HL-60 (cell line): Measurements from ENCODE around the gene MBTPS1.
A peak's percentile ranks its signal among the peaks of the same experiment; 100 is the strongest.

Source experiments
- DNase-seq, 2 experiments: peaks; one replicate each; pipeline ENCODE4 v3.0.0-alpha.2; 2010 to 2020; ENCODE audit warnings: low read depth in 1 of 2, low spot score in 1 of 2
- H3K27ac ChIP-seq: fragments of 250-450 bp; sonication (Bioruptor Pico); replicated peaks from 2 replicates; pipeline ENCODE4 v1.5.1; 2020; ENCODE audit warnings: mild to moderate bottlenecking, moderate library complexity
- H3K27me3 ChIP-seq: fragments of 250-450 bp; sonication (Bioruptor Pico); 2 replicates; pipeline ENCODE4 v1.5.1; 2021; ENCODE audit warnings: mild to moderate bottlenecking, moderate library complexity; ENCODE audit not compliant: insufficient read depth, poor library complexity, severe bottlenecking
- H3K4me3 ChIP-seq: replicated peaks from 2 replicates; pipeline ENCODE4 v1.5.1; 2011; ENCODE audit warnings: mild to moderate bottlenecking, control low read depth, low read length; ENCODE audit not compliant: insufficient read depth
- GABPA ChIP-seq: IDR thresholded peaks from 2 replicates; pipeline ENCODE4 v1.6.1; 2012; ENCODE audit warnings: low read depth
- POLR2AphosphoS5 ChIP-seq: IDR thresholded peaks from 2 replicates; pipeline ENCODE4 v1.6.1; 2012; ENCODE audit warnings: low read depth
- SPI1 ChIP-seq: IDR thresholded peaks from 2 replicates; pipeline ENCODE4 v1.6.1; 2012; ENCODE audit warnings: low read depth, mild to moderate bottlenecking, borderline replicate concordance
- long read RNA-seq: library from polyadenylated mRNA; unstranded; transcript quantifications from one replicate; pipeline ENCODE4 v2.0.0, GENCODE V29; 2020
- TF ChIP-seq, protein P1 (sequence below): IDR thresholded peaks from one replicate; pipeline ENCODE4 v1.5.1; 2011; ENCODE audit warnings: low read length, control low read depth, inconsistent platforms; ENCODE audit not compliant: insufficient read depth
- TF ChIP-seq, protein P2 (sequence below): IDR thresholded peaks from 2 replicates; pipeline ENCODE4 v1.6.1; 2012; ENCODE audit warnings: low read depth; ENCODE audit not compliant: insufficient replicate concordance

MBTPS1 gene
- long read RNA-seq, full-length matches to known transcripts, result 160 of 283 reads
- long read RNA-seq, partial matches to known transcripts, result 60 of 283 reads
- long read RNA-seq, other reads (novel, unspliced or antisense), result 63 of 283 reads

GRCh38 chr16:84116720-84117493 is at the start of gene MBTPS1:
Gene MBTPS1 (minus strand): TSS chr16:84116942. CDS start chr16:84101783, 15,159 bp downstream.
- TF ChIP-seq GABPA, result no peak
- TF ChIP-seq POLR2AphosphoS5, result peak; percentile 82
- no peak for TF ChIP-seq SPI1
- peak within 1 kb of the TSS; percentile 70 for H3K4me3 ChIP-seq
- DNase-seq, result peak; percentile 96 to 98
- no peaks in the 10 kb centered on the region for H3K27me3 ChIP-seq
- peak within 1 kb of the TSS; percentile 95 for H3K27ac ChIP-seq

- Histone ChIP-seq H3K27ac (no peak overlapping the region), H3K4me3 (no peak overlapping the region), H3K27me3 (no peaks in the 10 kb centered on the region)
- TF ChIP-seq, protein P1, sequence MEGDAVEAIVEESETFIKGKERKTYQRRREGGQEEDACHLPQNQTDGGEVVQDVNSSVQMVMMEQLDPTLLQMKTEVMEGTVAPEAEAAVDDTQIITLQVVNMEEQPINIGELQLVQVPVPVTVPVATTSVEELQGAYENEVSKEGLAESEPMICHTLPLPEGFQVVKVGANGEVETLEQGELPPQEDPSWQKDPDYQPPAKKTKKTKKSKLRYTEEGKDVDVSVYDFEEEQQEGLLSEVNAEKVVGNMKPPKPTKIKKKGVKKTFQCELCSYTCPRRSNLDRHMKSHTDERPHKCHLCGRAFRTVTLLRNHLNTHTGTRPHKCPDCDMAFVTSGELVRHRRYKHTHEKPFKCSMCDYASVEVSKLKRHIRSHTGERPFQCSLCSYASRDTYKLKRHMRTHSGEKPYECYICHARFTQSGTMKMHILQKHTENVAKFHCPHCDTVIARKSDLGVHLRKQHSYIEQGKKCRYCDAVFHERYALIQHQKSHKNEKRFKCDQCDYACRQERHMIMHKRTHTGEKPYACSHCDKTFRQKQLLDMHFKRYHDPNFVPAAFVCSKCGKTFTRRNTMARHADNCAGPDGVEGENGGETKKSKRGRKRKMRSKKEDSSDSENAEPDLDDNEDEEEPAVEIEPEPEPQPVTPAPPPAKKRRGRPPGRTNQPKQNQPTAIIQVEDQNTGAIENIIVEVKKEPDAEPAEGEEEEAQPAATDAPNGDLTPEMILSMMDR, result no peak
- TF ChIP-seq SPI1, result no peak
- TF ChIP-seq, protein P2, sequence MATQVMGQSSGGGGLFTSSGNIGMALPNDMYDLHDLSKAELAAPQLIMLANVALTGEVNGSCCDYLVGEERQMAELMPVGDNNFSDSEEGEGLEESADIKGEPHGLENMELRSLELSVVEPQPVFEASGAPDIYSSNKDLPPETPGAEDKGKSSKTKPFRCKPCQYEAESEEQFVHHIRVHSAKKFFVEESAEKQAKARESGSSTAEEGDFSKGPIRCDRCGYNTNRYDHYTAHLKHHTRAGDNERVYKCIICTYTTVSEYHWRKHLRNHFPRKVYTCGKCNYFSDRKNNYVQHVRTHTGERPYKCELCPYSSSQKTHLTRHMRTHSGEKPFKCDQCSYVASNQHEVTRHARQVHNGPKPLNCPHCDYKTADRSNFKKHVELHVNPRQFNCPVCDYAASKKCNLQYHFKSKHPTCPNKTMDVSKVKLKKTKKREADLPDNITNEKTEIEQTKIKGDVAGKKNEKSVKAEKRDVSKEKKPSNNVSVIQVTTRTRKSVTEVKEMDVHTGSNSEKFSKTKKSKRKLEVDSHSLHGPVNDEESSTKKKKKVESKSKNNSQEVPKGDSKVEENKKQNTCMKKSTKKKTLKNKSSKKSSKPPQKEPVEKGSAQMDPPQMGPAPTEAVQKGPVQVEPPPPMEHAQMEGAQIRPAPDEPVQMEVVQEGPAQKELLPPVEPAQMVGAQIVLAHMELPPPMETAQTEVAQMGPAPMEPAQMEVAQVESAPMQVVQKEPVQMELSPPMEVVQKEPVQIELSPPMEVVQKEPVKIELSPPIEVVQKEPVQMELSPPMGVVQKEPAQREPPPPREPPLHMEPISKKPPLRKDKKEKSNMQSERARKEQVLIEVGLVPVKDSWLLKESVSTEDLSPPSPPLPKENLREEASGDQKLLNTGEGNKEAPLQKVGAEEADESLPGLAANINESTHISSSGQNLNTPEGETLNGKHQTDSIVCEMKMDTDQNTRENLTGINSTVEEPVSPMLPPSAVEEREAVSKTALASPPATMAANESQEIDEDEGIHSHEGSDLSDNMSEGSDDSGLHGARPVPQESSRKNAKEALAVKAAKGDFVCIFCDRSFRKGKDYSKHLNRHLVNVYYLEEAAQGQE, result no peak
- no peak for TF ChIP-seq POLR2AphosphoS5
- TF ChIP-seq GABPA, result no peak
- no peak for DNase-seq
Measured at GRCh38 chr16:84165746-84166145, 49.0 kb upstream of the MBTPS1 start.

GRCh38 chr16:84161801-84162200 is 45.1 kb upstream of the MBTPS1 start:
- Histone ChIP-seq H3K27me3 (peaks cover 10% of the 10 kb centered on the region), H3K4me3 (no peak overlapping the region), H3K27ac (no peak overlapping the region)
- no peak for DNase-seq
- TF ChIP-seq SPI1 (no peak), GABPA (no peak), POLR2AphosphoS5 (no peak)
- TF ChIP-seq, protein P1, result no peak
- TF ChIP-seq, protein P2, result no peak

GRCh38 chr16:84161037-84161436 is 44.3 kb upstream of the MBTPS1 start:
- Histone ChIP-seq H3K27me3 (peaks cover 10% of the 10 kb centered on the region), H3K4me3 (no peak overlapping the region), H3K27ac (no peak overlapping the region)
- TF ChIP-seq SPI1, result no peak
- no peak for TF ChIP-seq GABPA
- TF ChIP-seq, protein P1, result no peak
- TF ChIP-seq, protein P2, result no peak
- TF ChIP-seq POLR2AphosphoS5, result no peak
- no peak for DNase-seq
